Ovary (tissue), 9 donors: ENCODE measurements around the gene OR7D4. TPM values are rescaled to one million over a fixed set of nuclear protein-coding genes. Genes with fewer than 3 reads are reported as not detected.

Experiments used
- polyA plus RNA-seq, 2 donors: library from polyadenylated mRNA; stranded (reverse); fragments of 200-250 nt in 1 of 2; fragments of 350-450 nt in 1 of 2; fragmentation: Illumina TruSeq in 1 of 2; extraction: RNeasy Lipid Tissue Mini Kit (QIAGEN cat#74804) in 1 of 2; gene quantifications; one replicate each; pipeline ENCODE4 v1.2.3, GENCODE V29; 2013 to 2014
- total RNA-seq, 7 donors: library from RNA; depleted of rRNA in 2 of 7; stranded (reverse); fragments of >200 nt in 2 of 7; fragmentation: NEBNext Ultra II Directional in 3 of 7; extraction: Animal tissue kit (Norgen Biotek cat#: 25700) in 3 of 7; gene quantifications; one replicate each; pipeline versions ENCODE4 v1.1.0 to v1.2.4, GENCODE V29; 2016 to 2023
- donor health status: DM: no; HTN: no; CAD: no; lungs with moderate emphysema.
- donor health status: DM: no; HTN: no; CAD: no.
- donor health status: Bipolar disorder and iron deficiency.
- donor health status: DM: yes; HTN: yes; CAD: no.
- donor health status: DM: no; HTN: no; CAD: no.
- donor health status: DM: yes; HTN: yes; CAD: no.

OR7D4 gene
- total and polyA plus RNA-seq, 9 donors, result not detected

Other genes with a start within 250 kb of the OR7D4 start
- gene MUC16, start 209.2 kb downstream of the OR7D4 start, total RNA-seq, result 10 to 100 TPM in 1 of 7 donors, 1 to 10 TPM in 4, under 1 TPM in 2; 0.13 to 52.8 (median 4.0) TPM
- under 1 TPM; 0.30 to 0.40 TPM for gene MUC16, start 209.2 kb downstream of the OR7D4 start, polyA plus RNA-seq
- under 1 TPM in 1 of 7 donors, not detected in 6; 0.34 TPM for gene OR1M1, start 132.5 kb downstream of the OR7D4 start, total RNA-seq
- gene OR1M1, start 132.5 kb downstream of the OR7D4 start, polyA plus RNA-seq, result not detected
- not detected for gene OR7G2, start 112.1 kb downstream of the OR7D4 start, total RNA-seq
- gene OR7G2, start 112.1 kb downstream of the OR7D4 start, polyA plus RNA-seq, result not detected
- gene OR7G1, start 103.8 kb downstream of the OR7D4 start, total RNA-seq, result not detected
- gene OR7G1, start 103.8 kb downstream of the OR7D4 start, polyA plus RNA-seq, result not detected
- gene OR7G3, start 92.6 kb downstream of the OR7D4 start, total RNA-seq, result not detected
- not detected for gene OR7G3, start 92.6 kb downstream of the OR7D4 start, polyA plus RNA-seq
- gene ZNF317, start 79.2 kb downstream of the OR7D4 start, total RNA-seq, result 10 to 100 TPM; 10.8 to 33.3 (median 27.1) TPM
- gene ZNF317, start 79.2 kb downstream of the OR7D4 start, polyA plus RNA-seq, result 10 to 100 TPM; 13.9 to 37.1 TPM
- gene OR7D2, start 40.6 kb downstream of the OR7D4 start, total RNA-seq, result not detected
- gene OR7D2, start 40.6 kb downstream of the OR7D4 start, polyA plus RNA-seq, result not detected
- not detected for gene OR7E24, start 31.3 kb upstream of the OR7D4 start, total RNA-seq
- not detected for gene OR7E24, start 31.3 kb upstream of the OR7D4 start, polyA plus RNA-seq
- 10 to 100 TPM in 6 of 7 donors, 1 to 10 TPM in 1; 9.2 to 31.2 (median 14.2) TPM for gene ZNF699, start 90.2 kb upstream of the OR7D4 start, total RNA-seq
- 1 to 10 TPM; 3.6 to 6.1 TPM for gene ZNF699, start 90.2 kb upstream of the OR7D4 start, polyA plus RNA-seq
- gene ZNF559, start 104.6 kb upstream of the OR7D4 start, total RNA-seq, result 10 to 100 TPM; 22.7 to 45.3 (median 28.1) TPM
- 10 to 100 TPM; 24.5 to 25.0 TPM for gene ZNF559, start 104.6 kb upstream of the OR7D4 start, polyA plus RNA-seq
- gene ZNF177, start 143.4 kb upstream of the OR7D4 start, total RNA-seq, result 1 to 10 TPM; 3.0 to 7.1 (median 5.7) TPM
- 1 to 10 TPM; 4.8 to 7.8 TPM for gene ZNF177, start 143.4 kb upstream of the OR7D4 start, polyA plus RNA-seq
- gene ZNF266, start 216.0 kb upstream of the OR7D4 start, total RNA-seq, result 10 to 100 TPM; 15.5 to 24.3 (median 22.9) TPM
- 10 to 100 TPM; 23.0 to 27.6 TPM for gene ZNF266, start 216.0 kb upstream of the OR7D4 start, polyA plus RNA-seq